HepG2 (cell line): ENCODE measurements around the gene MAP2K7. TPM values are rescaled to one million over a fixed set of nuclear protein-coding genes. Genes with fewer than 3 reads are reported as not detected.
A peak's percentile ranks its signal among the peaks of the same experiment; 100 is the strongest.

Experiments
- ARNT ChIP-seq: fragments of 450-650 bp; IDR thresholded peaks from 2 replicates; pipeline ENCODE4 v1.6.1; 2017
- CREB1 ChIP-seq, 2 experiments: fragments of 450-650 bp in 1 of 2; IDR thresholded peaks; 2 replicates each; pipeline ENCODE4 v1.6.1; 2016 to 2017; ENCODE audit warnings: control low read depth in 1 of 2, mild to moderate bottlenecking in 1 of 2, missing compliant biosample characterization in 1 of 2, missing genetic modification characterization in 1 of 2
- DNMT3B ChIP-seq: conservative IDR thresholded peaks from 2 replicates; pipeline ENCODE4 v1.6.1; 2016; ENCODE audit warnings: missing biosample characterization, control low read depth
- FLYWCH1 ChIP-seq: sonication (generic); formaldehyde crosslinking; IDR thresholded peaks from 2 replicates; pipeline ENCODE4 v1.8.1; 2023; ENCODE audit warnings: mild to moderate bottlenecking, missing genetic modification reagents
- FOXA3 ChIP-seq: IDR thresholded peaks from 2 replicates; pipeline ENCODE4 v1.6.1; 2016; ENCODE audit warnings: missing genetic modification reagents, missing compliant biosample characterization
- HES4 ChIP-seq: sonication (generic); formaldehyde crosslinking; IDR thresholded peaks from 2 replicates; pipeline ENCODE4 v1.9.0; 2021; ENCODE audit warnings: mild to moderate bottlenecking, missing genetic modification reagents, borderline replicate concordance
- HMG20A ChIP-seq: IDR thresholded peaks from 2 replicates; pipeline ENCODE4 v1.6.1; 2016; ENCODE audit warnings: borderline replicate concordance
- HMG20B ChIP-seq: conservative IDR thresholded peaks from 2 replicates; pipeline ENCODE4 v1.6.1; 2016; ENCODE audit warnings: missing genetic modification reagents, missing compliant biosample characterization
- PAF1 ChIP-seq: IDR thresholded peaks from 2 replicates; pipeline ENCODE4 v1.6.1; 2016; ENCODE audit warnings: missing genetic modification reagents, missing compliant biosample characterization
- PRMT3 ChIP-seq: sonication (generic); formaldehyde crosslinking; IDR thresholded peaks from 2 replicates; pipeline ENCODE4 v1.8.1; 2022; ENCODE audit warnings: low read depth, mild to moderate bottlenecking, moderate library complexity, missing genetic modification reagents, borderline replicate concordance
- SIN3B ChIP-seq: fragments of 150-350 bp; IDR thresholded peaks from 2 replicates; pipeline ENCODE4 v1.6.1; 2014; ENCODE audit warnings: low read length
- SNAPC2 ChIP-seq: sonication (generic); formaldehyde crosslinking; IDR thresholded peaks from 2 replicates; pipeline ENCODE4 v1.8.1; 2022; ENCODE audit warnings: mild to moderate bottlenecking, missing genetic modification reagents
- SRSF1 ChIP-seq: fragments of 200-400 bp; formaldehyde crosslinking; optimal IDR thresholded peaks from 2 replicates; pipeline ENCODE3; 2017; ENCODE audit warnings: mild to moderate bottlenecking, low read depth, low read length, moderate library complexity
- TAF15 ChIP-seq: fragments of 200-400 bp; formaldehyde crosslinking; IDR thresholded peaks from one replicate; pipeline ENCODE4 v1.6.1; 2018; ENCODE audit warnings: mild to moderate bottlenecking, low read depth, low read length; ENCODE audit not compliant: poor library complexity, severe bottlenecking
- ZBTB20 ChIP-seq: sonication (generic); formaldehyde crosslinking; IDR thresholded peaks from 2 replicates; pipeline ENCODE4 v1.8.1; 2023; ENCODE audit warnings: missing genetic modification reagents, low read depth, mild to moderate bottlenecking, borderline replicate concordance
- ZC3H4 ChIP-seq: sonication (generic); formaldehyde crosslinking; IDR thresholded peaks from 2 replicates; pipeline ENCODE4 v1.4.0; 2020; ENCODE audit warnings: missing genetic modification reagents, borderline replicate concordance
- ZFP90 ChIP-seq: sonication (generic); formaldehyde crosslinking; IDR thresholded peaks from 2 replicates; pipeline ENCODE4 v1.8.0; 2022; ENCODE audit warnings: missing genetic modification reagents, mild to moderate bottlenecking, inconsistent platforms, borderline replicate concordance
- ZNF331 ChIP-seq: sonication (generic); formaldehyde crosslinking; IDR thresholded peaks from 2 replicates; pipeline ENCODE4 v1.4.0; 2020; ENCODE audit warnings: missing genetic modification reagents
- ZNF350 ChIP-seq: sonication (generic); formaldehyde crosslinking; IDR thresholded peaks from 2 replicates; pipeline ENCODE4 v1.4.0; 2020; ENCODE audit warnings: mild to moderate bottlenecking, low read depth, missing genetic modification reagents, borderline replicate concordance
- ZNF629 ChIP-seq: sonication (generic); formaldehyde crosslinking; conservative IDR thresholded peaks from 2 replicates; pipeline ENCODE4 v1.5.0; 2020; ENCODE audit warnings: missing genetic modification reagents
- polyA plus RNA-seq, 8 experiments: library from polyadenylated mRNA; depleted of rRNA in 3 of 8; stranded (reverse) in 7 of 8; unstranded in 1 of 8; fragments of >200 nt; fragmentation: Illumina TruSeq in 4 of 8; extraction: Trizol in 4 of 8; gene quantifications; 2 replicates each; pipeline versions ENCODE4 v1.2.1 to v1.2.3, GENCODE V29; 2011 to 2016; ENCODE audit warnings: low read depth in 4 of 8, missing spikeins in 1 of 8, mixed read lengths in 1 of 8; ENCODE audit not compliant: insufficient read depth in 1 of 8
- total RNA-seq, 5 experiments: library from RNA; depleted of rRNA; stranded (reverse); fragments of >200 nt; fragmentation: Illumina TruSeq; extraction: Trizol; gene quantifications; 2 replicates each; pipeline ENCODE4 v1.2.3, GENCODE V29; 2016; ENCODE audit warnings: low read depth in 1 of 5
- TF ChIP-seq, protein P1 (sequence below): sonication (generic); formaldehyde crosslinking; IDR thresholded peaks from 2 replicates; pipeline ENCODE4 v1.5.0; 2020; ENCODE audit warnings: missing genetic modification reagents, mild to moderate bottlenecking, borderline replicate concordance
- TF ChIP-seq, protein P2 (sequence below): sonication (generic); formaldehyde crosslinking; IDR thresholded peaks from 2 replicates; pipeline ENCODE4 v1.4.0; 2020; ENCODE audit warnings: missing genetic modification reagents, mild to moderate bottlenecking, borderline replicate concordance
- TF ChIP-seq, protein P3 (sequence below): IDR thresholded peaks from 2 replicates; pipeline ENCODE4 v1.6.1; 2016; ENCODE audit warnings: control low read depth
- TF ChIP-seq, protein P4 (sequence below): sonication (generic); formaldehyde crosslinking; IDR thresholded peaks from 2 replicates; pipeline ENCODE4 v1.4.0; 2020; ENCODE audit warnings: mild to moderate bottlenecking, missing genetic modification reagents

Gene MAP2K7
- total and polyA plus RNA-seq, 2 of the 13 experiments (the other 11 are each of a cell fraction or from before 2014, with no cell fraction given): 9.0 to 10.8 TPM

DNA sequence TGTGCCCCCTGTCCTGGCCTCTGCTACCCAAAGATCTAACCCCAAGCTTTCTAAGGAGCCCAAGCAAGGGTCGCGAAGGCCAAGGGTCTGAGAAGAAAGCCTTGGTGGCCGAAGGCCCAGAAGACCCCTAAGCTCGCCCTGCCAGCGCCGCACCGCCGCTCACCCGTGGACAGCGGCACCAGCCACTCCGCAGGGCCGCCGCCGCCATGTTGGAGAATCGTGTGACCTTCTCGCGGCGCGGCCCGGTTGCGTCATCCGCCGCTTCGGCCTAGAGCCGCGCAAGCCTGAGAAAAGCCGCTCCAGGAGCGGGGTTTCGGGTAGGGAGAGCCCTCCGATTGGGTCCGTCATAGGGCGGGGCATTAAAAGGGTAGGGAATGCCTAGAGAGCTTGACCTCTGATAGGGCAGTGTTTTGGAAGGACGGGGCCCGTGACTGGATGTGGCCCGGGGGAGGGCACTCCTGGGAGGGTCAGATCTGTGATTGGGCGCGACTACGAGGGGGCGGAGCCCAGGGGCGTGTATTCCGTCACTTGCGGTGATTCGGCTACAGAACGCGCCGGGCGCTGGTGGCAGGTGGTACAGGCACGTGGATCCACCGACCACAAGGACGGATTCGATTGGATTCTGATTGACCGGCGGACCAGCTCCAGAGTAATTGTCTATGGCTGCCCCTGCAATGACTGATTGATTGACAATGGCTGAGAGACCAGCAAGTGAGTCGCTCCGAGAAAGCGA lies 39.9 kb downstream of the MAP2K7 start, which contains the start of gene TIMM44 (continued):
- TF ChIP-seq ZNF350: peak; percentile 96
- no peak for TF ChIP-seq PAF1 (CRISPR knock-in tag)
- TF ChIP-seq HMG20A: no peak
- peak; percentile 91 for TF ChIP-seq CREB1 (IDR thresholded peaks at IDR 0.05)
- TF ChIP-seq CREB1 (CRISPR knock-in tag; IDR thresholded peaks at IDR 0.05): peak; percentile 97
- TF ChIP-seq, protein P1, sequence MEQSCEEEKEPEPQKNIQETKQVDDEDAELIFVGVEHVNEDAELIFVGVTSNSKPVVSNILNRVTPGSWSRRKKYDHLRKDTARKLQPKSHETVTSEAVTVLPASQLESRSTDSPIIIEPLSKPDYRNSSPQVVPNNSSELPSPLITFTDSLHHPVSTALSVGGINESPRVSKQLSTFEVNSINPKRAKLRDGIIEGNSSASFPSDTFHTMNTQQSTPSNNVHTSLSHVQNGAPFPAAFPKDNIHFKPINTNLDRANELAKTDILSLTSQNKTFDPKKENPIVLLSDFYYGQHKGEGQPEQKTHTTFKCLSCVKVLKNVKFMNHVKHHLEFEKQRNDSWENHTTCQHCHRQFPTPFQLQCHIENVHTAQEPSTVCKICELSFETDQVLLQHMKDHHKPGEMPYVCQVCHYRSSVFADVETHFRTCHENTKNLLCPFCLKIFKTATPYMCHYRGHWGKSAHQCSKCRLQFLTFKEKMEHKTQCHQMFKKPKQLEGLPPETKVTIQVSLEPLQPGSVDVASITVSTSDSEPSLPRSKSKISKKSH: peak; percentile 2; the same call in 1 of the 2 replicates
- no peak for TF ChIP-seq ARNT
- TF ChIP-seq ZFP90 (CRISPR knock-in tag): peak; percentile 64; the same call in 1 of the 2 replicates
- TF ChIP-seq, protein P2, sequence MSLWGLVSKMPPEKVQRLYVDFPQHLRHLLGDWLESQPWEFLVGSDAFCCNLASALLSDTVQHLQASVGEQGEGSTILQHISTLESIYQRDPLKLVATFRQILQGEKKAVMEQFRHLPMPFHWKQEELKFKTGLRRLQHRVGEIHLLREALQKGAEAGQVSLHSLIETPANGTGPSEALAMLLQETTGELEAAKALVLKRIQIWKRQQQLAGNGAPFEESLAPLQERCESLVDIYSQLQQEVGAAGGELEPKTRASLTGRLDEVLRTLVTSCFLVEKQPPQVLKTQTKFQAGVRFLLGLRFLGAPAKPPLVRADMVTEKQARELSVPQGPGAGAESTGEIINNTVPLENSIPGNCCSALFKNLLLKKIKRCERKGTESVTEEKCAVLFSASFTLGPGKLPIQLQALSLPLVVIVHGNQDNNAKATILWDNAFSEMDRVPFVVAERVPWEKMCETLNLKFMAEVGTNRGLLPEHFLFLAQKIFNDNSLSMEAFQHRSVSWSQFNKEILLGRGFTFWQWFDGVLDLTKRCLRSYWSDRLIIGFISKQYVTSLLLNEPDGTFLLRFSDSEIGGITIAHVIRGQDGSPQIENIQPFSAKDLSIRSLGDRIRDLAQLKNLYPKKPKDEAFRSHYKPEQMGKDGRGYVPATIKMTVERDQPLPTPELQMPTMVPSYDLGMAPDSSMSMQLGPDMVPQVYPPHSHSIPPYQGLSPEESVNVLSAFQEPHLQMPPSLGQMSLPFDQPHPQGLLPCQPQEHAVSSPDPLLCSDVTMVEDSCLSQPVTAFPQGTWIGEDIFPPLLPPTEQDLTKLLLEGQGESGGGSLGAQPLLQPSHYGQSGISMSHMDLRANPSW (CRISPR knock-in tag): no peak; the same call in 1 of the 2 replicates
- peak; percentile 95 for TF ChIP-seq SNAPC2 (CRISPR knock-in tag)
- TF ChIP-seq FLYWCH1 (CRISPR knock-in tag): no peak
- TF ChIP-seq SRSF1: peak; percentile 39
- no peak; the same call in 1 of the 2 replicates for TF ChIP-seq FOXA3
- TF ChIP-seq ZBTB20: peak; percentile 51; the same call in 1 of the 2 replicates
- peak; percentile 45 for TF ChIP-seq TAF15
- TF ChIP-seq DNMT3B (CRISPR knock-in tag): no peak
- TF ChIP-seq SIN3B: peak; percentile 45; the same call in 1 of the 2 replicates
- TF ChIP-seq, protein P3, sequence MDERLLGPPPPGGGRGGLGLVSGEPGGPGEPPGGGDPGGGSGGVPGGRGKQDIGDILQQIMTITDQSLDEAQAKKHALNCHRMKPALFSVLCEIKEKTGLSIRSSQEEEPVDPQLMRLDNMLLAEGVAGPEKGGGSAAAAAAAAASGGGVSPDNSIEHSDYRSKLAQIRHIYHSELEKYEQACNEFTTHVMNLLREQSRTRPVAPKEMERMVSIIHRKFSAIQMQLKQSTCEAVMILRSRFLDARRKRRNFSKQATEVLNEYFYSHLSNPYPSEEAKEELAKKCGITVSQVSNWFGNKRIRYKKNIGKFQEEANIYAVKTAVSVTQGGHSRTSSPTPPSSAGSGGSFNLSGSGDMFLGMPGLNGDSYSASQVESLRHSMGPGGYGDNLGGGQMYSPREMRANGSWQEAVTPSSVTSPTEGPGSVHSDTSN (CRISPR knock-in tag): peak; percentile 48
- TF ChIP-seq, protein P4, sequence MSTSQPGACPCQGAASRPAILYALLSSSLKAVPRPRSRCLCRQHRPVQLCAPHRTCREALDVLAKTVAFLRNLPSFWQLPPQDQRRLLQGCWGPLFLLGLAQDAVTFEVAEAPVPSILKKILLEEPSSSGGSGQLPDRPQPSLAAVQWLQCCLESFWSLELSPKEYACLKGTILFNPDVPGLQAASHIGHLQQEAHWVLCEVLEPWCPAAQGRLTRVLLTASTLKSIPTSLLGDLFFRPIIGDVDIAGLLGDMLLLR (CRISPR knock-in tag): peak; percentile 92
- 0 out of 2 replicates have a peak, but pooled peaks have one; percentile 21 for TF ChIP-seq HMG20B (CRISPR knock-in tag)
- no peak for TF ChIP-seq ZC3H4 (CRISPR knock-in tag)
- TF ChIP-seq HES4 (CRISPR knock-in tag): peak; percentile 84; the same call in 1 of the 2 replicates
- no peak for TF ChIP-seq PRMT3 (CRISPR knock-in tag)
- TF ChIP-seq ZNF629: no peak
- 0 out of 2 replicates have a peak, but pooled peaks have one; percentile 79 for TF ChIP-seq ZNF331 (CRISPR knock-in tag)
